Fibroblast of skin of right biceps (primary cell): Measurements from ENCODE around the gene TNFRSF19.

ENCODE experiments used
- DNase-seq: peaks from one replicate; pipeline ENCODE4 v3.0.0-alpha.2; 2013

TNFRSF19 gene

DNA sequence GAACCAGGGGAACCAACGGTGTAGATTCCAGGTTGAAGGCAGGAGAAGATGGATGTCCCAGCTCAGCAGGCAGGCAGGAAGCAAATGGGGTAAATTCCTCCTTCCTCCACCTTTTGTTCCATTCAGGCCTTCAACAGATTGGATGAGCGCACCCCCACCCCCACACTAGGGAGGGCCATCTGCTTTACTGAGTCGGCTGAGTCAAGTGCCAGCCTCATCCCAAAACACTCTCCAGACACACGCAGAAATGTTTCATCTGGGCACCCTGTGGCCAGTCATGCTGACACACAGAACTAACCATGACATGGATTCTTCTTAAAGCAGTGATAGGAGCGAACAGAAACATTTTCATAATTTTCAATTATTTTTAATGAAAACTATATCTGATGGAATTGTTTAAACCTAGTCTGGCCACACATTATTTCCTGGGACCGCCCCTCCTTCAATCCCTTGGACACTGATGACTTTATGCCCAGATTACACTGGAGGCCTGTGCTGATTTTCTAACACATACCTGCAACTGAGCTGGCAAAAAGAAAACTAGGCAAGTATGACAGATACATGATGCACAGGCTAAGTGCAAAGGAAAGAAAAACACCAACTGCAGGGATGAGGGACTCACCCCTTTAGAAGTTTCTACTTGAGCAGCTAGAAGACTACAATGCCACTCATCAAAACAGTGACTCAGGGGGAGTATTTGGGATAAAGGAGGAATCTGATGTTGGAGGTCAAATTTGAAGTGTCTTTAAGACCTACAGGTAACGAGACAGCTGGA is 154.2 kb downstream of the TNFRSF19 start:
- peak; percentile 49 for DNase-seq
